UCSD-AML1 (cell line): Measurements from ENCODE around the gene STAG1.
"Not testable (repeated sequence)": the region's sequence is repeated elsewhere in the genome, so short reads cannot be mapped to it uniquely, and the experiment has no call there.

Experiments used
- DNase-seq: peaks from one replicate; lab custom pipeline; 2025; ENCODE audit not compliant: unreplicated experiment; lab: John Stamatoyannopoulos, UW

STAG1 gene

GRCh38 chr3:136604961-136605360 is 147.2 kb downstream of the STAG1 start:
- DNase-seq: no peak

- DNase-seq: no peak
These were observed 149.4 kb downstream of the STAG1 start for GRCh38 chr3:136602818-136603217.

GRCh38 chr3:136595913-136596697 is 156.1 kb downstream of the STAG1 start:
- DNase-seq: no peak

- DNase-seq: no peak
These were observed 165.6 kb downstream of the STAG1 start for GRCh38 chr3:136586580-136586979.

- no peak for DNase-seq
These were observed 167.4 kb downstream of the STAG1 start for GRCh38 chr3:136584728-136585127.

GRCh38 chr3:136583823-136584222 is 168.4 kb downstream of the STAG1 start:
- no peak for DNase-seq

GRCh38 chr3:136577791-136578190 is 174.4 kb downstream of the STAG1 start:
- no peak for DNase-seq

- no peak for DNase-seq
These were observed 175.7 kb downstream of the STAG1 start for GRCh38 chr3:136576279-136577009.

- DNase-seq: no peak
These were observed 184.5 kb downstream of the STAG1 start for GRCh38 chr3:136567599-136568188.

GRCh38 chr3:136564962-136565361 is 187.2 kb downstream of the STAG1 start:
- DNase-seq: not testable (repeated sequence)

- DNase-seq: no peak
These were observed 190.2 kb downstream of the STAG1 start for GRCh38 chr3:136562026-136562425.

GRCh38 chr3:136559896-136560295 is 192.3 kb downstream of the STAG1 start:
- DNase-seq: no peak

GRCh38 chr3:136549461-136549860 is 202.7 kb downstream of the STAG1 start:
- not testable (repeated sequence) for DNase-seq

- no peak for DNase-seq
These were observed 204.9 kb downstream of the STAG1 start for GRCh38 chr3:136547293-136547692.

GRCh38 chr3:136546720-136547119 is 205.5 kb downstream of the STAG1 start:
- no peak for DNase-seq

GRCh38 chr3:136545664-136546268 is 206.4 kb downstream of the STAG1 start:
- DNase-seq: no peak

GRCh38 chr3:136544532-136544931 is 207.6 kb downstream of the STAG1 start:
- DNase-seq: no peak

GRCh38 chr3:136543385-136543784 is 208.8 kb downstream of the STAG1 start:
- DNase-seq: no peak

- no peak for DNase-seq
These were observed 216.3 kb downstream of the STAG1 start for GRCh38 chr3:136535906-136536305.

- no peak for DNase-seq
These were observed 219.4 kb downstream of the STAG1 start for GRCh38 chr3:136532766-136533165.

GRCh38 chr3:136518102-136518501 is 234.1 kb downstream of the STAG1 start:
- DNase-seq: no peak

- DNase-seq: no peak
These were observed 235.5 kb downstream of the STAG1 start for GRCh38 chr3:136516656-136517055.
